Endothelial cell of umbilical vein (primary cell): Measurements from ENCODE around the gene SDHAF2. TPM values are rescaled to one million over a fixed set of nuclear protein-coding genes. Genes with fewer than 3 reads are reported as not detected.

Experiments
- BruUV-seq: library from RNA; stranded (reverse); fragments of 400-500 nt; replicated peaks from 2 replicates; lab custom pipeline; 2021; lab: Mats Ljungman, UMichigan
- CTCF ChIA-PET: fragments of 300-600, 350-600 bp; sonication (Branson Sonifier 250); formaldehyde crosslinking; loops from one replicate; lab custom pipeline; 2021; ENCODE audit warnings: antibody characterized with exemption, inconsistent platforms; lab: Charles Lee
- POLR2A ChIA-PET: fragments of 300-600, 350-600 bp; sonication (Branson Sonifier 250); formaldehyde crosslinking; loops from one replicate; lab custom pipeline; 2021; ENCODE audit warnings: antibody characterized with exemption, inconsistent platforms; lab: Charles Lee
- DNase-seq: peaks from one replicate; pipeline ENCODE4 v3.0.0-alpha.2; 2011; ENCODE audit warnings: low read depth, low spot score
- FAIRE-seq: peaks from 2 replicates; lab custom pipeline; 2011; peaks lifted over from hg19 to GRCh38; lab: Jason Lieb, UNC
- H2AFZ ChIP-seq: 2 replicates; pipeline ENCODE4 v1.6.0; 2012; ENCODE audit warnings: low read depth, low read length, control low read depth, inconsistent platforms
- H3K27ac ChIP-seq: 2 replicates; pipeline ENCODE4 v1.5.1; 2011; ENCODE audit warnings: low read depth, mild to moderate bottlenecking, control low read depth, low read length, moderate library complexity; ENCODE audit not compliant: insufficient read depth
- H3K27me3 ChIP-seq, 2 experiments: 2 replicates each; pipeline versions ENCODE4 v1.6.0 to v1.6.1; 2011; ENCODE audit warnings: low read length in 2 of 2, mixed read lengths in 1 of 2; ENCODE audit not compliant: control insufficient read depth in 2 of 2, insufficient read depth in 2 of 2
- H3K36me3 ChIP-seq, 2 experiments: 2 replicates in 1 of 2; 3 replicates in 1 of 2; pipeline ENCODE4 v1.5.1; 2011; ENCODE audit warnings: low read length in 2 of 2, mild to moderate bottlenecking in 1 of 2, moderate library complexity in 1 of 2; ENCODE audit not compliant: control insufficient read depth in 2 of 2, insufficient read depth in 2 of 2; ENCODE audit errors: extremely low read depth in 1 of 2
- H3K4me1 ChIP-seq: 3 replicates; pipeline ENCODE4 v1.5.1; 2011; ENCODE audit warnings: mild to moderate bottlenecking, low read length; ENCODE audit not compliant: control insufficient read depth, insufficient read depth; ENCODE audit errors: extremely low read depth
- H3K4me2 ChIP-seq: 2 replicates; pipeline ENCODE4 v1.6.1; 2011; ENCODE audit warnings: low read length, control low read depth, mixed read lengths; ENCODE audit not compliant: insufficient read depth
- H3K4me3 ChIP-seq, 3 experiments: fragments of 200-600 bp in 1 of 3; sonication (generic), shearing (Covaris generic) in 1 of 3; replicated peaks in 1 of 3; 2 replicates each; pipeline ENCODE4 v1.5.1; 2011 to 2016; ENCODE audit warnings: control low read depth in 3 of 3, low read length in 3 of 3, mild to moderate bottlenecking in 2 of 3, inconsistent platforms in 1 of 3, low read depth in 1 of 3, moderate library complexity in 1 of 3; ENCODE audit not compliant: insufficient read depth in 1 of 3
- H3K79me2 ChIP-seq: 2 replicates; pipeline ENCODE4 v1.6.0; 2012; ENCODE audit warnings: low read length, inconsistent platforms; ENCODE audit not compliant: control insufficient read depth, insufficient read depth
- H3K9ac ChIP-seq: replicated peaks from 2 replicates; pipeline ENCODE3; 2011; ENCODE audit warnings: low read length, control low read depth; ENCODE audit not compliant: insufficient read depth; ENCODE audit errors: extremely low read depth
- H3K9me1 ChIP-seq: replicated peaks from 3 replicates; pipeline ENCODE4 v1.6.0; 2011; ENCODE audit warnings: mild to moderate bottlenecking, low read length; ENCODE audit not compliant: control insufficient read depth, insufficient read depth; ENCODE audit errors: extremely low read depth
- H3K9me3 ChIP-seq: replicated peaks from 2 replicates; pipeline ENCODE4 v1.5.1; 2012; ENCODE audit warnings: low read length, inconsistent platforms; ENCODE audit not compliant: control insufficient read depth, insufficient read depth
- H4K20me1 ChIP-seq: replicated peaks from 2 replicates; pipeline ENCODE3; 2011; ENCODE audit warnings: mild to moderate bottlenecking, low read length; ENCODE audit not compliant: control insufficient read depth, insufficient read depth; ENCODE audit errors: extremely low read depth
- CTCF ChIP-seq, 2 donors: IDR thresholded peaks; 1 replicate in 1 of 2; 2 replicates in 1 of 2; pipeline ENCODE4 v1.5.1; 2011; ENCODE audit warnings: low read length in 2 of 2, mild to moderate bottlenecking in 2 of 2, moderate library complexity in 2 of 2, control low read depth in 1 of 2, inconsistent platforms in 1 of 2, low read depth in 1 of 2; ENCODE audit not compliant: insufficient read depth in 1 of 2; ENCODE audit errors: extremely low read depth in 1 of 2
- EZH2 ChIP-seq: IDR thresholded peaks from 2 replicates; pipeline ENCODE4 v1.6.1; 2012; ENCODE audit warnings: borderline replicate concordance, low read depth, mild to moderate bottlenecking, moderate library complexity, low read length, inconsistent platforms; ENCODE audit not compliant: severe bottlenecking
- FOS ChIP-seq: IDR thresholded peaks from 2 replicates; pipeline ENCODE4 v1.6.1; 2011; ENCODE audit warnings: mild to moderate bottlenecking, low read length, moderate library complexity, borderline replicate concordance; ENCODE audit not compliant: insufficient read depth
- GATA2 ChIP-seq: IDR thresholded peaks from 2 replicates; pipeline ENCODE4 v1.7.0; 2011; ENCODE audit warnings: low read depth, mild to moderate bottlenecking, moderate library complexity, mixed read lengths, low read length; ENCODE audit not compliant: insufficient read length, insufficient read depth
- JUN ChIP-seq: IDR thresholded peaks from 2 replicates; pipeline ENCODE4 v1.6.1; 2011; ENCODE audit warnings: borderline replicate concordance, low read depth; ENCODE audit not compliant: insufficient read length, insufficient read depth
- MYC ChIP-seq: IDR thresholded peaks from one replicate; pipeline ENCODE4 v1.6.1; 2011; ENCODE audit warnings: mild to moderate bottlenecking, low read depth, low read length
- POLR2A ChIP-seq: IDR thresholded peaks from 2 replicates; pipeline ENCODE4 v1.6.1; 2012; ENCODE audit warnings: low read depth, mild to moderate bottlenecking, control low read depth, low read length
- POLR2AphosphoS5 ChIP-seq: IDR thresholded peaks from 2 replicates; pipeline ENCODE4 v1.6.1; 2012; ENCODE audit warnings: low read depth, mild to moderate bottlenecking, control low read depth, low read length, moderate library complexity; ENCODE audit not compliant: insufficient read depth
- dilution Hi-C: fragments of 300-500 bp; cut with MboI; formaldehyde crosslinking; loops from one replicate; pipeline ENCODE4 v1.15.0; 2019; ENCODE audit warnings: low sequenced_read_pairs; ENCODE audit not compliant: extremely low pct_ligation_motif_present
- intact Hi-C: fragments of 100-400 bp; cut with micrococcal nuclease; formaldehyde crosslinking; loops from one replicate; pipeline ENCODE4 v1.10.0; 2022
- polyA plus RNA-seq, 4 experiments: library from polyadenylated mRNA; depleted of rRNA in 3 of 4; stranded (reverse) in 3 of 4; unstranded in 1 of 4; fragments of >200 nt; gene quantifications; 2 replicates each; pipeline versions ENCODE4 v1.2.1 to v1.2.3, GENCODE V29; 2011 to 2012; ENCODE audit warnings: missing spikeins in 1 of 4
- total RNA-seq: library from RNA; stranded (reverse); gene quantifications from 2 replicates; pipeline ENCODE4 v1.2.3, GENCODE V29; 2021
- TF ChIP-seq, protein P1 (sequence below): IDR thresholded peaks from 2 replicates; pipeline ENCODE4 v1.6.1; 2011; ENCODE audit not compliant: insufficient read depth, insufficient read length

The SDHAF2 gene
- total and polyA plus RNA-seq, 2 donors (not counting 3 experiments of a cell fraction or from before 2014, with no cell fraction given), result 44.5 to 128 TPM

DNA sequence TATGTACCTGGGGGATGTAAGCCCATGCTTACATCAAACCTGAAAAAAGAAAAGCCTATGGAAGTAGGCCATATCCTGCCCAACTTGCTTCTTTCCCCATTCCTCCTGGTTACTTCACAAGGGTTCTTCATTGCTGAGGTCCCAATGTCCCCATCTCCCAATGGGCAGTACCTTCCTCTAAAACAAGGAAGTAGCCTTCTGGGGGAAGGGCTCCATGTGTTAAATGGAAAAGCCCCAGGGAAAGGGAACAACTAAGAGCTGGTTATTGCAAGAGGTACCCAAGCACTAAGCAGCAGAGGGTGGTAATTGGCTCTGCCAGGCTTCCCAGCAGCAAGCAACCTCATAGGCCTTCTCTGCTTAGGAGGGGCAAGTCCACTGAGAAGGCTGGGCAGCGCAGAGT lies 26.3 kb upstream of the SDHAF2 start:
- H3K4me2 ChIP-seq, result no peak overlapping the region
- peaks cover 26 to 34% of the 10 kb centered on the region in 2 experiments for H3K36me3 ChIP-seq
- no peak overlapping the region for H3K9ac ChIP-seq
- no peaks in the 10 kb centered on the region for H3K9me3 ChIP-seq
- DNase-seq (no peak), FAIRE-seq (no peak)
- TF ChIP-seq FOS (no peak), JUN (no peak), POLR2AphosphoS5 (no peak), EZH2 (no peak), MYC (no peak), POLR2A (no peak), GATA2 (no peak)
- TF ChIP-seq, protein P1, sequence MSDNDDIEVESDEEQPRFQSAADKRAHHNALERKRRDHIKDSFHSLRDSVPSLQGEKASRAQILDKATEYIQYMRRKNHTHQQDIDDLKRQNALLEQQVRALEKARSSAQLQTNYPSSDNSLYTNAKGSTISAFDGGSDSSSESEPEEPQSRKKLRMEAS, result no peak
- CTCF ChIA-PET, result interaction anchor here (2.1 kb wide), 1 partner anchor 67 kb away, joined by 6 read pairs; no protein-coding TSS in a partner anchor
- H3K27ac ChIP-seq, result no peak overlapping the region
- no peaks in the 10 kb centered on the region for H3K9me1 ChIP-seq
- intact Hi-C loops, result no loop called here
- dilution Hi-C loops, result no loop called here
- POLR2A ChIA-PET, result no interaction called here
- BruUV-seq, result no TSS peak
- H3K27me3 ChIP-seq, result no peaks in the 10 kb centered on the region
- H4K20me1 ChIP-seq, result no peaks in the 10 kb centered on the region
- no peaks in the 10 kb centered on the region for H3K79me2 ChIP-seq
- H3K4me3 ChIP-seq, result no peak overlapping the region
- no peak overlapping the region for H2AFZ ChIP-seq
- no peaks in the 10 kb centered on the region for H3K4me1 ChIP-seq

DNA sequence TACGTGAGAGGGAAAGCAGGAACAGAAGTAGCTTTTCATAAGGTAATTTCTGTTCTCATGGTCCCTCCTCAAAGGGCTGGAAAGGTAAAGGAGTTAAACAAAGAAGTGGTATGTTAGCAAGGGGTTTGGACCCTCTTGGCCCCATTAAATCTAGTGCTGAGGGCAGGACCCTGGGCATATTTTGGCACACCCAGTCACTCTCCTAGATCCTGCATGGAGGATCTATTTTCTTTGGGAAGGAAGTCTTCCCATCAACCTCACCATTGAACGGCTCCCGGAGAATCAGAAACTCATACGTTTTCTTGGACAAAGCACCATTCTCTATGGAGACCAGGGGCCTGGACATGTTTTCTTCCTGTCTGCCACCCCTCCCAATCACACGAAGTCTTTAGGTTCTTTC lies 25.8 kb upstream of the SDHAF2 start:
- FAIRE-seq, result no peak
- TF ChIP-seq POLR2A (no peak), JUN (no peak), GATA2 (no peak), CTCF (IDR thresholded peaks at IDR 0.05; ENCODE audit: extremely low read depth in 1 of 2, insufficient read depth in 1 of 2, low read depth in 1 of 2, low read length in 2 of 2) (no peak), EZH2 (no peak), POLR2AphosphoS5 (no peak), MYC (no peak), FOS (no peak)
- TF ChIP-seq, protein P1, result no peak
- H3K9me3 ChIP-seq, result no peaks in the 10 kb centered on the region
- no peaks in the 10 kb centered on the region for H4K20me1 ChIP-seq
- POLR2A ChIA-PET, result no interaction called here
- H3K27me3 ChIP-seq, result no peaks in the 10 kb centered on the region
- H3K4me1 ChIP-seq, result no peaks in the 10 kb centered on the region
- peaks cover 26 to 34% of the 10 kb centered on the region in 2 experiments for H3K36me3 ChIP-seq
- H3K9me1 ChIP-seq, result no peaks in the 10 kb centered on the region
- H3K4me3 ChIP-seq, result no peak overlapping the region
- no peaks in the 10 kb centered on the region for H3K79me2 ChIP-seq
- BruUV-seq, result TSS peak; percentile 31
- dilution Hi-C loops (no loop called here), intact Hi-C loops (no loop called here)
- CTCF ChIA-PET, result interaction anchor here (2.1 kb wide), 1 partner anchor 68 kb away, joined by 6 read pairs; no protein-coding TSS in a partner anchor
- H2AFZ ChIP-seq, result no peak overlapping the region
- no peak overlapping the region for H3K9ac ChIP-seq
- H3K27ac ChIP-seq, result no peak overlapping the region
- H3K4me2 ChIP-seq, result no peak overlapping the region
- no peak for DNase-seq
